Measurements from ENCODE around the gene FAT3. TPM values are rescaled to one million over a fixed set of nuclear protein-coding genes. Genes with fewer than 3 reads are reported as not detected.

FAT3 gene
- total and polyA plus RNA-seq, 9 of the 15 experiments (the other 6 are each of a cell fraction or from before 2014, with no cell fraction given), result under 0.01 TPM; not detected in 7

DNA sequence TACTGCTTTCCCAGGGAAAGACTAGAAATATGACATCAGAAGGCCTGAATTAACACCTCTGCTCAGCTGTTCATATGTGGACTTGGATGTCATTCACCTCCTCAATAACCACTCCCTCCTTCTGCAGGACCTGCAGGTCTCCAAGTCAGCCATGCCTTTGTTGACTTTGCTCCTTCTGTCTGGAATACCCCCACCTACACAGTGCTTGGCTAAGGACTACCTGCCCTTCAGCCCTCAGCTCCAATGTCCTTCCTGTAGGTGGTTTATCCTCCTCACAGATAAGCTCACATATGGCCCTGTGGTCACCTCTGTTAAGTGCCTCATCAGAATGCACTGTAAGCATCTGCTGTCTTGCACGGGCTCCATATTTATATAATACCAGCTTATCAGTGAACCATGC, 26.4 kb upstream of the FAT3 start (continued):
- TF ChIP-seq, protein P1, sequence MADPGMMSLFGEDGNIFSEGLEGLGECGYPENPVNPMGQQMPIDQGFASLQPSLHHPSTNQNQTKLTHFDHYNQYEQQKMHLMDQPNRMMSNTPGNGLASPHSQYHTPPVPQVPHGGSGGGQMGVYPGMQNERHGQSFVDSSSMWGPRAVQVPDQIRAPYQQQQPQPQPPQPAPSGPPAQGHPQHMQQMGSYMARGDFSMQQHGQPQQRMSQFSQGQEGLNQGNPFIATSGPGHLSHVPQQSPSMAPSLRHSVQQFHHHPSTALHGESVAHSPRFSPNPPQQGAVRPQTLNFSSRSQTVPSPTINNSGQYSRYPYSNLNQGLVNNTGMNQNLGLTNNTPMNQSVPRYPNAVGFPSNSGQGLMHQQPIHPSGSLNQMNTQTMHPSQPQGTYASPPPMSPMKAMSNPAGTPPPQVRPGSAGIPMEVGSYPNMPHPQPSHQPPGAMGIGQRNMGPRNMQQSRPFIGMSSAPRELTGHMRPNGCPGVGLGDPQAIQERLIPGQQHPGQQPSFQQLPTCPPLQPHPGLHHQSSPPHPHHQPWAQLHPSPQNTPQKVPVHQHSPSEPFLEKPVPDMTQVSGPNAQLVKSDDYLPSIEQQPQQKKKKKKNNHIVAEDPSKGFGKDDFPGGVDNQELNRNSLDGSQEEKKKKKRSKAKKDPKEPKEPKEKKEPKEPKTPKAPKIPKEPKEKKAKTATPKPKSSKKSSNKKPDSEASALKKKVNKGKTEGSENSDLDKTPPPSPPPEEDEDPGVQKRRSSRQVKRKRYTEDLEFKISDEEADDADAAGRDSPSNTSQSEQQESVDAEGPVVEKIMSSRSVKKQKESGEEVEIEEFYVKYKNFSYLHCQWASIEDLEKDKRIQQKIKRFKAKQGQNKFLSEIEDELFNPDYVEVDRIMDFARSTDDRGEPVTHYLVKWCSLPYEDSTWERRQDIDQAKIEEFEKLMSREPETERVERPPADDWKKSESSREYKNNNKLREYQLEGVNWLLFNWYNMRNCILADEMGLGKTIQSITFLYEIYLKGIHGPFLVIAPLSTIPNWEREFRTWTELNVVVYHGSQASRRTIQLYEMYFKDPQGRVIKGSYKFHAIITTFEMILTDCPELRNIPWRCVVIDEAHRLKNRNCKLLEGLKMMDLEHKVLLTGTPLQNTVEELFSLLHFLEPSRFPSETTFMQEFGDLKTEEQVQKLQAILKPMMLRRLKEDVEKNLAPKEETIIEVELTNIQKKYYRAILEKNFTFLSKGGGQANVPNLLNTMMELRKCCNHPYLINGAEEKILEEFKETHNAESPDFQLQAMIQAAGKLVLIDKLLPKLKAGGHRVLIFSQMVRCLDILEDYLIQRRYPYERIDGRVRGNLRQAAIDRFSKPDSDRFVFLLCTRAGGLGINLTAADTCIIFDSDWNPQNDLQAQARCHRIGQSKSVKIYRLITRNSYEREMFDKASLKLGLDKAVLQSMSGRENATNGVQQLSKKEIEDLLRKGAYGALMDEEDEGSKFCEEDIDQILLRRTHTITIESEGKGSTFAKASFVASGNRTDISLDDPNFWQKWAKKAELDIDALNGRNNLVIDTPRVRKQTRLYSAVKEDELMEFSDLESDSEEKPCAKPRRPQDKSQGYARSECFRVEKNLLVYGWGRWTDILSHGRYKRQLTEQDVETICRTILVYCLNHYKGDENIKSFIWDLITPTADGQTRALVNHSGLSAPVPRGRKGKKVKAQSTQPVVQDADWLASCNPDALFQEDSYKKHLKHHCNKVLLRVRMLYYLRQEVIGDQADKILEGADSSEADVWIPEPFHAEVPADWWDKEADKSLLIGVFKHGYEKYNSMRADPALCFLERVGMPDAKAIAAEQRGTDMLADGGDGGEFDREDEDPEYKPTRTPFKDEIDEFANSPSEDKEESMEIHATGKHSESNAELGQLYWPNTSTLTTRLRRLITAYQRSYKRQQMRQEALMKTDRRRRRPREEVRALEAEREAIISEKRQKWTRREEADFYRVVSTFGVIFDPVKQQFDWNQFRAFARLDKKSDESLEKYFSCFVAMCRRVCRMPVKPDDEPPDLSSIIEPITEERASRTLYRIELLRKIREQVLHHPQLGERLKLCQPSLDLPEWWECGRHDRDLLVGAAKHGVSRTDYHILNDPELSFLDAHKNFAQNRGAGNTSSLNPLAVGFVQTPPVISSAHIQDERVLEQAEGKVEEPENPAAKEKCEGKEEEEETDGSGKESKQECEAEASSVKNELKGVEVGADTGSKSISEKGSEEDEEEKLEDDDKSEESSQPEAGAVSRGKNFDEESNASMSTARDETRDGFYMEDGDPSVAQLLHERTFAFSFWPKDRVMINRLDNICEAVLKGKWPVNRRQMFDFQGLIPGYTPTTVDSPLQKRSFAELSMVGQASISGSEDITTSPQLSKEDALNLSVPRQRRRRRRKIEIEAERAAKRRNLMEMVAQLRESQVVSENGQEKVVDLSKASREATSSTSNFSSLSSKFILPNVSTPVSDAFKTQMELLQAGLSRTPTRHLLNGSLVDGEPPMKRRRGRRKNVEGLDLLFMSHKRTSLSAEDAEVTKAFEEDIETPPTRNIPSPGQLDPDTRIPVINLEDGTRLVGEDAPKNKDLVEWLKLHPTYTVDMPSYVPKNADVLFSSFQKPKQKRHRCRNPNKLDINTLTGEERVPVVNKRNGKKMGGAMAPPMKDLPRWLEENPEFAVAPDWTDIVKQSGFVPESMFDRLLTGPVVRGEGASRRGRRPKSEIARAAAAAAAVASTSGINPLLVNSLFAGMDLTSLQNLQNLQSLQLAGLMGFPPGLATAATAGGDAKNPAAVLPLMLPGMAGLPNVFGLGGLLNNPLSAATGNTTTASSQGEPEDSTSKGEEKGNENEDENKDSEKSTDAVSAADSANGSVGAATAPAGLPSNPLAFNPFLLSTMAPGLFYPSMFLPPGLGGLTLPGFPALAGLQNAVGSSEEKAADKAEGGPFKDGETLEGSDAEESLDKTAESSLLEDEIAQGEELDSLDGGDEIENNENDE (IDR thresholded peaks at IDR 0.05; ENCODE audit: low read depth, low read length), result no peak
- no peak for TF ChIP-seq ZC3H11A (IDR thresholded peaks at IDR 0.05; ENCODE audit: low read depth, low read length)
- TF ChIP-seq, protein P2, sequence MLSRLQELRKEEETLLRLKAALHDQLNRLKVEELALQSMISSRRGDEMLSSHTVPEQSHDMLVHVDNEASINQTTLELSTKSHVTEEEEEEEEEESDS (CRISPR knock-in tag; IDR thresholded peaks at IDR 0.05), result no peak
- TF ChIP-seq U2AF2 (optimal IDR thresholded peaks at IDR 0.05; ENCODE audit: low read depth, low read length), result no peak
- no peak for TF ChIP-seq HNRNPUL1 (IDR thresholded peaks at IDR 0.05; ENCODE audit: low read length)
- TF ChIP-seq ZBTB8A (IDR thresholded peaks at IDR 0.05; ENCODE audit: partially characterized antibody), result no peak
- TF ChIP-seq, protein P3, sequence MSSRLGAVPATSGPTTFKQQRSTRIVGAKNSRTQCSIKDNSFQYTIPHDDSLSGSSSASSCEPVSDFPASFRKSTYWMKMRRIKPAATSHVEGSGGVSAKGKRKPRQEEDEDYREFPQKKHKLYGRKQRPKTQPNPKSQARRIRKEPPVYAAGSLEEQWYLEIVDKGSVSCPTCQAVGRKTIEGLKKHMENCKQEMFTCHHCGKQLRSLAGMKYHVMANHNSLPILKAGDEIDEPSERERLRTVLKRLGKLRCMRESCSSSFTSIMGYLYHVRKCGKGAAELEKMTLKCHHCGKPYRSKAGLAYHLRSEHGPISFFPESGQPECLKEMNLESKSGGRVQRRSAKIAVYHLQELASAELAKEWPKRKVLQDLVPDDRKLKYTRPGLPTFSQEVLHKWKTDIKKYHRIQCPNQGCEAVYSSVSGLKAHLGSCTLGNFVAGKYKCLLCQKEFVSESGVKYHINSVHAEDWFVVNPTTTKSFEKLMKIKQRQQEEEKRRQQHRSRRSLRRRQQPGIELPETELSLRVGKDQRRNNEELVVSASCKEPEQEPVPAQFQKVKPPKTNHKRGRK (tag; IDR thresholded peaks at IDR 0.05), result no peak
- TF ChIP-seq CHD1 (IDR thresholded peaks at IDR 0.05; ENCODE audit: low read length), result no peak
- TF ChIP-seq, protein P4, sequence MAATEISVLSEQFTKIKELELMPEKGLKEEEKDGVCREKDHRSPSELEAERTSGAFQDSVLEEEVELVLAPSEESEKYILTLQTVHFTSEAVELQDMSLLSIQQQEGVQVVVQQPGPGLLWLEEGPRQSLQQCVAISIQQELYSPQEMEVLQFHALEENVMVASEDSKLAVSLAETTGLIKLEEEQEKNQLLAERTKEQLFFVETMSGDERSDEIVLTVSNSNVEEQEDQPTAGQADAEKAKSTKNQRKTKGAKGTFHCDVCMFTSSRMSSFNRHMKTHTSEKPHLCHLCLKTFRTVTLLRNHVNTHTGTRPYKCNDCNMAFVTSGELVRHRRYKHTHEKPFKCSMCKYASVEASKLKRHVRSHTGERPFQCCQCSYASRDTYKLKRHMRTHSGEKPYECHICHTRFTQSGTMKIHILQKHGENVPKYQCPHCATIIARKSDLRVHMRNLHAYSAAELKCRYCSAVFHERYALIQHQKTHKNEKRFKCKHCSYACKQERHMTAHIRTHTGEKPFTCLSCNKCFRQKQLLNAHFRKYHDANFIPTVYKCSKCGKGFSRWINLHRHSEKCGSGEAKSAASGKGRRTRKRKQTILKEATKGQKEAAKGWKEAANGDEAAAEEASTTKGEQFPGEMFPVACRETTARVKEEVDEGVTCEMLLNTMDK (IDR thresholded peaks at IDR 0.05; ENCODE audit: borderline replicate concordance, insufficient read depth, low read depth, low read length, poor library complexity, severe bottlenecking), result no peak
